Testis (tissue), 3 donors: Measurements from ENCODE around the gene CFH. TPM values are rescaled to one million over a fixed set of nuclear protein-coding genes. Genes with fewer than 3 reads are reported as not detected.
"Not testable (repeated sequence)": the region's sequence is repeated elsewhere in the genome, so short reads cannot be mapped to it uniquely, and the experiment has no call there.

Experiments used
- DNase-seq: peaks from one replicate; pipeline ENCODE4 v3.0.0-alpha.2; 2019
- H3K27ac ChIP-seq, 2 donors: fragments of 200-600 bp; sonication (generic); one replicate each; pipeline ENCODE4 v1.5.1; 2019
- H3K27me3 ChIP-seq: fragments of 200-600 bp; sonication (generic); one replicate; pipeline ENCODE4 v1.5.1; 2019
- H3K36me3 ChIP-seq: fragments of 200-600 bp; sonication (generic); one replicate; pipeline ENCODE4 v1.5.1; 2017; ENCODE audit warnings: low read depth; ENCODE audit errors: missing control alignments
- H3K4me1 ChIP-seq: fragments of 200-600 bp; sonication (generic); one replicate; pipeline ENCODE4 v1.5.1; 2019
- H3K4me3 ChIP-seq, 2 donors: fragments of 200-600 bp; sonication (generic); one replicate each; pipeline ENCODE4 v1.5.1; 2017 to 2019
- H3K9me3 ChIP-seq: fragments of 200-600 bp; sonication (generic); one replicate; pipeline ENCODE4 v1.5.1; 2017
- POLR2A ChIP-seq: fragments of 450-650 bp; IDR thresholded peaks from one replicate; pipeline ENCODE4 v1.6.1; 2017; ENCODE audit warnings: antibody characterized with exemption, mild to moderate bottlenecking, moderate library complexity
- WGBS, 2 donors: methylation state at CpG; one replicate each; pipeline ENCODE4 v1.1.5; 2018; 5-methylcytosine and 5-hydroxymethylcytosine counted together
- intact Hi-C: fragments of 100-400 bp; cut with DNase I; formaldehyde crosslinking; loops from one replicate; pipeline ENCODE4 v1.15.1; 2023; ENCODE audit warnings: low total_unique reads
- polyA plus RNA-seq: library from polyadenylated mRNA; stranded (reverse); fragments of 350-450 nt; fragmentation: Illumina TruSeq; extraction: RNeasy Lipid Tissue Mini Kit (QIAGEN cat#74804); gene quantifications from one replicate; pipeline ENCODE4 v1.2.3, GENCODE V29; 2014; ENCODE audit warnings: low read depth, low replicate concordance; ENCODE audit not compliant: insufficient read depth
- total RNA-seq, 2 donors: library from RNA; depleted of rRNA; stranded (reverse); fragments of >200 nt; gene quantifications; one replicate each; pipeline ENCODE4 v1.2.3, GENCODE V29; 2016
- TF ChIP-seq, protein P1 (sequence below), 3 experiments: fragments of 450-650 bp in 2 of 3; fragments of 200-600 bp in 1 of 3; sonication (generic) in 1 of 3; IDR thresholded peaks; one replicate each; pipeline ENCODE4 v1.5.1; 2016 to 2019; ENCODE audit warnings: antibody characterized with exemption in 3 of 3, mild to moderate bottlenecking in 2 of 3, moderate library complexity in 1 of 3

Gene CFH
- total and polyA plus RNA-seq, 3 donors from 2014 or later: 9.3 to 32.1 (median 26.2) TPM

DNA sequence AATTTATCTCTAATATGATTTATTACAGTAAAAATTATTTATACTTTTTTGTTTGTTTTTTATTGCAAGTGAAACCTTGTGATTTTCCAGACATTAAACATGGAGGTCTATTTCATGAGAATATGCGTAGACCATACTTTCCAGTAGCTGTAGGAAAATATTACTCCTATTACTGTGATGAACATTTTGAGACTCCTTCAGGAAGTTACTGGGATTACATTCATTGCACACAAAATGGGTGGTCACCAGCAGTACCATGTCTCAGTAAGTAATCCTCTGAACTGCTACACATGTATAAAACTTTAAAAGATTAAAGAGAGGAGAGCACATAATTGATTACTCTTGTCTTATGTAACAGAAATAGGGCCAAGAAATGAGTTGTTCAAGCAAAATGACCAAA is 127.2 kb downstream of the CFH start:
- H3K4me1 ChIP-seq: no peaks in the 10 kb centered on the region
- H3K4me3 ChIP-seq: no peak overlapping the region
- no peaks in the 10 kb centered on the region for H3K36me3 ChIP-seq
- no peak for DNase-seq
- WGBS, 2 donors: 85 to 95% methylated on average over 1 of the region's 1 CpG
- no peak overlapping the region for H3K27ac ChIP-seq
- H3K27me3 ChIP-seq: no peaks in the 10 kb centered on the region
- TF ChIP-seq, protein P1, sequence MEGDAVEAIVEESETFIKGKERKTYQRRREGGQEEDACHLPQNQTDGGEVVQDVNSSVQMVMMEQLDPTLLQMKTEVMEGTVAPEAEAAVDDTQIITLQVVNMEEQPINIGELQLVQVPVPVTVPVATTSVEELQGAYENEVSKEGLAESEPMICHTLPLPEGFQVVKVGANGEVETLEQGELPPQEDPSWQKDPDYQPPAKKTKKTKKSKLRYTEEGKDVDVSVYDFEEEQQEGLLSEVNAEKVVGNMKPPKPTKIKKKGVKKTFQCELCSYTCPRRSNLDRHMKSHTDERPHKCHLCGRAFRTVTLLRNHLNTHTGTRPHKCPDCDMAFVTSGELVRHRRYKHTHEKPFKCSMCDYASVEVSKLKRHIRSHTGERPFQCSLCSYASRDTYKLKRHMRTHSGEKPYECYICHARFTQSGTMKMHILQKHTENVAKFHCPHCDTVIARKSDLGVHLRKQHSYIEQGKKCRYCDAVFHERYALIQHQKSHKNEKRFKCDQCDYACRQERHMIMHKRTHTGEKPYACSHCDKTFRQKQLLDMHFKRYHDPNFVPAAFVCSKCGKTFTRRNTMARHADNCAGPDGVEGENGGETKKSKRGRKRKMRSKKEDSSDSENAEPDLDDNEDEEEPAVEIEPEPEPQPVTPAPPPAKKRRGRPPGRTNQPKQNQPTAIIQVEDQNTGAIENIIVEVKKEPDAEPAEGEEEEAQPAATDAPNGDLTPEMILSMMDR (IDR thresholded peaks at IDR 0.05): no peak
- no peak for TF ChIP-seq POLR2A
- H3K9me3 ChIP-seq: no peaks in the 10 kb centered on the region
- intact Hi-C loops: no loop called here

DNA sequence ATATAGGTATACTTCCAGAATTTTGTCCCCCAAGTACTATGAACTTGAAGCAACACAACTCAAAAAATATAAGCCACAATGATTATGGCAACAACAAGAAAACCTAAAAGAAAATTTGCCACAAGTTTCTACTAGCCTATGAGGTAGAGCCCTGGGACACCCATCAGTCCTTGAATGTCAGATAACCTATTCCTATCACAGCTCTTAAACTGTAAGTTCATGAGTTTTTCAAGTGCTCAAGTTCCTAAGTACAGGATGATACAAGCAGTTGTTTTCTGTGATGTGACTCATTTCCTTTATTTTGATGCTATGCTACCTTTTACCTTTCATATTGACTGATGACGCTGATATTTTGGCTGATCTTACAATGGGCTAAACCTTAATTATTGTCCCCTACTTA is 139.4 kb downstream of the CFH start:
- H3K27ac ChIP-seq, H3K4me3 ChIP-seq, H3K27me3 ChIP-seq, H3K9me3 ChIP-seq, H3K36me3 ChIP-seq, H3K4me1 ChIP-seq, DNase-seq, intact Hi-C loops: not testable (repeated sequence)
- WGBS, 2 donors: 95 to 100% methylated on average over 1 of the region's 1 CpG

DNA sequence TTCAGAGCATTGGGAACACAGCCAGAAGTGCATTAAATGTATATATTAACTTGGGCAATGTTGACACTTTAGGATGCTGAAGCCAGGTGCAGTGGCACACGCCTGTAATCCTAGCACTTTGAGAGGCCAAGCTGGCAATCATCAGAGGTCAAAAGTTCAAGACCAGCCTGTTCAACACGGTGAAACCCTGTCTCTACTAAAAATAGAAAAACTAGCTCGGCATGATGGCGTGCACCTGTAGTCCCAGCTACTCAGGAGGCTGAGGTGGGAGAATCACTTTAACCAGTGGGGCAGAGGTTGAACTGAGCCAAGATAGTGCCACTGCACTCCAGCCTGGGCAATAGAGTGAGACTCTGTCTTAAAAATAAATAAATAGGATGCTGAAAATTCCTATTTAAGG is 142.3 kb downstream of the CFH start:
- H3K36me3 ChIP-seq, H3K9me3 ChIP-seq, DNase-seq, H3K27ac ChIP-seq, H3K4me3 ChIP-seq, intact Hi-C loops, H3K4me1 ChIP-seq, H3K27me3 ChIP-seq: not testable (repeated sequence)
- 53 to 67% methylated on average over 4 of the region's 4 CpGs for WGBS, 2 donors

Other genes starting within 250 kb of the CFH start
- 1 to 10 TPM; 3.2 to 3.9 TPM for gene KCNT2, start 43.6 kb upstream of the CFH start, total RNA-seq
- 2.7 TPM for gene KCNT2, start 43.6 kb upstream of the CFH start, polyA plus RNA-seq
- 1 to 10 TPM in 1 of 2 donors, not detected in 1; 1.0 TPM for gene CFHR3, start 122.8 kb downstream of the CFH start, total RNA-seq
- not detected for gene CFHR3, start 122.8 kb downstream of the CFH start, polyA plus RNA-seq
- not detected for gene CFHR1, start 167.7 kb downstream of the CFH start, total RNA-seq
- gene CFHR1, start 167.7 kb downstream of the CFH start, polyA plus RNA-seq: 0.57 TPM
- under 1 TPM in 1 of 2 donors, not detected in 1; 0.25 TPM for gene CFHR4, start 236.0 kb downstream of the CFH start, total RNA-seq
- gene CFHR4, start 236.0 kb downstream of the CFH start, polyA plus RNA-seq: not detected